ENCODE measurements around the gene IGF1R. TPM values are rescaled to one million over a fixed set of nuclear protein-coding genes. Genes with fewer than 3 reads are reported as not detected.

IGF1R gene
- total RNA-seq, 2 experiments from 2014 or later: 22.8 to 24.7 TPM

- CTCF ChIA-PET: interaction anchor here (1.3 kb wide), 1 partner anchor 196 kb away, joined by 3 read pairs; no protein-coding TSS in a partner anchor
- DNase-seq: no peak
- peaks cover 33% of the 10 kb centered on the region for H3K4me1 Mint-ChIP-seq (ENCODE audit: low read depth)
- TF ChIP-seq CTCF (IDR thresholded peaks at IDR 0.05): no peak
- H3K9me3 Mint-ChIP-seq: no peaks in the 10 kb centered on the region
- peaks cover 8% of the 10 kb centered on the region for H3K27me3 Mint-ChIP-seq
- no peak for ATAC-seq
- H3K4me3 Mint-ChIP-seq: no peak overlapping the region
- no peak overlapping the region for H3K27ac Mint-ChIP-seq
- intact Hi-C loops (cut with micrococcal nuclease): loop anchor here (10.0 kb wide), 1 partner anchor 211 kb away; no protein-coding TSS in a partner anchor
- POLR2A ChIA-PET: interaction anchor here (1.6 kb wide), 1 partner anchor 12 kb away, joined by 4 read pairs; no protein-coding TSS in a partner anchor
- peaks cover 4% of the 10 kb centered on the region for H3K36me3 Mint-ChIP-seq (ENCODE audit: low read depth)
Measured at GRCh38 chr15:98655732-98656131, 7.4 kb downstream of the IGF1R start.

DNA sequence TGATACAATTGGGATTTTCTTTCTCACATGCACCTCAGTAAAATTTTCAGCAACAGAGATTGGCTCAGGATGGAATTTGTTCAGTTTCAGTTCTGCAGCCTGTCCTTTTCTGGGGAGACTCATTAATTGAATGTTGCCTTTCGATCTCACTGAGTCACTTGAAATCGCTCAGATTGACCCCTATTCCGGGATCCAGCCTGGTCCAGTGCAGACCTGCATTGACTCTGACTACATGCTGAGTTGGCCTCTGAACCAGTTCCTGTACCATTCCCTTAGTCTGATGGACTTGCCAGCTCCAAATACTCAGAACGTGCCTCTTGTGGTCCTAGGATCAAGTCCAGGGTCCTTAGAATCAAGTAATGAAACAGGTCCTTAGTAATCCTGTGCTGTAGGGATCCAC, 9.4 kb downstream of the IGF1R start:
- H3K36me3 Mint-ChIP-seq (ENCODE audit: low read depth): no peaks in the 10 kb centered on the region
- peaks cover 23% of the 10 kb centered on the region for H3K4me1 Mint-ChIP-seq (ENCODE audit: low read depth)
- no peak for ATAC-seq
- no peaks in the 10 kb centered on the region for H3K27me3 Mint-ChIP-seq
- CTCF ChIA-PET: interaction anchor here (0.8 to 5.6 kb wide), 9 partner anchors 9 to 137 kb away, joined by 3 to 106 read pairs (median 3); no protein-coding TSS in a partner anchor
- H3K4me3 Mint-ChIP-seq: no peak overlapping the region
- POLR2A ChIA-PET: interaction anchor here (0.6 kb wide), 1 partner anchor 45 kb away, joined by 3 read pairs; no protein-coding TSS in a partner anchor
- H3K9me3 Mint-ChIP-seq: no peaks in the 10 kb centered on the region
- H3K27ac Mint-ChIP-seq: no peak overlapping the region
- DNase-seq: no peak
- intact Hi-C loops (cut with micrococcal nuclease): loop anchor here (10.0 kb wide), 1 partner anchor 213 kb away; no protein-coding TSS in a partner anchor
- TF ChIP-seq CTCF (IDR thresholded peaks at IDR 0.05): no peak

GRCh38 chr15:98658831-98659699, 10.7 kb downstream of the IGF1R start:
- ATAC-seq: peak; percentile 88
- H3K4me1 Mint-ChIP-seq (ENCODE audit: low read depth): peaks cover 20% of the 10 kb centered on the region
- no peak overlapping the region for H3K4me3 Mint-ChIP-seq
- ChIA-PET CTCF (interaction anchor here (0.6 to 5.6 kb wide), 38 partner anchors 8 to 418 kb away, joined by 3 to 106 read pairs (median 4); partner anchors contain the start of gene IGF1R), POLR2A (interaction anchor here (0.6 kb wide), 1 partner anchor 105 kb away, joined by 3 read pairs; no protein-coding TSS in a partner anchor)
- H3K36me3 Mint-ChIP-seq (ENCODE audit: low read depth): no peaks in the 10 kb centered on the region
- DNase-seq: peak; percentile 32
- H3K27ac Mint-ChIP-seq: no peak overlapping the region
- no peaks in the 10 kb centered on the region for H3K27me3 Mint-ChIP-seq
- TF ChIP-seq CTCF (IDR thresholded peaks at IDR 0.05): peak; percentile 97
- intact Hi-C loops (cut with micrococcal nuclease): loop anchor here (1.0 to 10.0 kb wide), 2 partner anchors 140 to 214 kb away; no protein-coding TSS in a partner anchor
- no peaks in the 10 kb centered on the region for H3K9me3 Mint-ChIP-seq

DNA sequence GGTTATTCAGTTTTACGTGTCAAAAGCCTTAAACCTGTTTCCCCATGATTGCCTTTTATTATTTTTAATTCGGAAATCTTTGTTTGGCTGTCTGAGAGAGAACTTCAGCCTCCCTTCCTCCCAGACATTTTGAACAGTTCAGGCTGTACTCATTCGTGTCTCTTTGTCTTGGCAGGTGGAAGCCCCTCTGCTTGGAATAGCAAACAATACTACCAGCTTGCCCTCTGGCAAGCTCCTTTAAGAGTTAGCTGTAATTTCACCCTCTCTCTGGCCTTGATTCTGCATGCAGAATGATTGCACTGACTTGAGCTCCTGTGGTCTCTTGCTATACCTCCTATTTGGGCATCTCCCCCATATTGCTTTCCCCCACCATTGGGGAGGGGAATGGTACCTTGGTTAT, 11.7 kb downstream of the IGF1R start:
- ChIA-PET CTCF (interaction anchor here (0.6 to 5.6 kb wide), 35 partner anchors 8 to 553 kb away, joined by 3 to 106 read pairs (median 4); partner anchors contain the start of gene IGF1R), POLR2A (no interaction called here)
- Mint-ChIP-seq H3K27ac (no peak overlapping the region), H3K9me3 (no peaks in the 10 kb centered on the region), H3K36me3 (ENCODE audit: low read depth) (no peaks in the 10 kb centered on the region), H3K4me3 (no peak overlapping the region), H3K4me1 (ENCODE audit: low read depth) (peaks cover 16% of the 10 kb centered on the region), H3K27me3 (no peaks in the 10 kb centered on the region)
- no peak for TF ChIP-seq CTCF (IDR thresholded peaks at IDR 0.05)
- DNase-seq (no peak), ATAC-seq (no peak)
- intact Hi-C loops (cut with micrococcal nuclease): no loop called here

Data from activated CD8-positive, alpha-beta T cell treated with anti-CD3 and anti-CD28 coated beads for 36 hours (primary cell).